ENCODE results near the gene PSG5.
"Not testable (repeated sequence)": the region's sequence is repeated elsewhere in the genome, so short reads cannot be mapped to it uniquely, and the experiment has no call there.

DNA sequence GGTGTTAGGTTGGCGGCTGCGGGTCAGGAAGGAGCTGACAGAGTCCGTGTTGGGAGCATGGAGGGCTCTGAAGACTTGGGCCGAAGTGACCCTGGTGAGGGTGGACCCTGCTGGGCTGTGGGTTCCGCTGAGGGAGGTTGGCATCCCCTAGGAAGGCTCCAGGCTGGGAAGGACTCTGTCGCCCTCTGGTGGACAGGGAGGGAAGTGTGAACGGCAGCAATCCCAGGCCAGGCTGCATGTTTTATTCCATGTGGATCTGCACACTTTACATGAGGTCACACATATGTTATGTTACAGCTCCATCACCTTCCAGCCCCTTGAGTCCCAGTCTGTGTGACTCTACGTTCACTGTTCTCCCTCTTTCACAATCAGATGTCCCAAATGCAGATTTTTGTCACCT is 20.8 kb upstream of the PSG5 start:
- TF ChIP-seq, protein P1, sequence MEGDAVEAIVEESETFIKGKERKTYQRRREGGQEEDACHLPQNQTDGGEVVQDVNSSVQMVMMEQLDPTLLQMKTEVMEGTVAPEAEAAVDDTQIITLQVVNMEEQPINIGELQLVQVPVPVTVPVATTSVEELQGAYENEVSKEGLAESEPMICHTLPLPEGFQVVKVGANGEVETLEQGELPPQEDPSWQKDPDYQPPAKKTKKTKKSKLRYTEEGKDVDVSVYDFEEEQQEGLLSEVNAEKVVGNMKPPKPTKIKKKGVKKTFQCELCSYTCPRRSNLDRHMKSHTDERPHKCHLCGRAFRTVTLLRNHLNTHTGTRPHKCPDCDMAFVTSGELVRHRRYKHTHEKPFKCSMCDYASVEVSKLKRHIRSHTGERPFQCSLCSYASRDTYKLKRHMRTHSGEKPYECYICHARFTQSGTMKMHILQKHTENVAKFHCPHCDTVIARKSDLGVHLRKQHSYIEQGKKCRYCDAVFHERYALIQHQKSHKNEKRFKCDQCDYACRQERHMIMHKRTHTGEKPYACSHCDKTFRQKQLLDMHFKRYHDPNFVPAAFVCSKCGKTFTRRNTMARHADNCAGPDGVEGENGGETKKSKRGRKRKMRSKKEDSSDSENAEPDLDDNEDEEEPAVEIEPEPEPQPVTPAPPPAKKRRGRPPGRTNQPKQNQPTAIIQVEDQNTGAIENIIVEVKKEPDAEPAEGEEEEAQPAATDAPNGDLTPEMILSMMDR (IDR thresholded peaks at IDR 0.05), result peak; percentile 26 to 64 (median 43)
- TF ChIP-seq POLR2AphosphoS5 (IDR thresholded peaks at IDR 0.05), result not testable (repeated sequence)

Measured in prostate gland (tissue), 2 donors.